SU-DHL-6 (cell line): Measurements from ENCODE around the gene LPGAT1.
"Not testable (repeated sequence)": the region's sequence is repeated elsewhere in the genome, so short reads cannot be mapped to it uniquely, and the experiment has no call there.

ENCODE experiments used
- H2AFZ ChIP-seq: fragments of 200-600 bp; sonication (generic); 2 replicates; pipeline ENCODE4 v1.6.1; 2014; ENCODE audit warnings: low read depth, mild to moderate bottlenecking, moderate library complexity, mixed read lengths, antibody characterized with exemption, low read length; ENCODE audit not compliant: severe bottlenecking
- H3F3A ChIP-seq: fragments of 200-600 bp; shearing (Covaris generic); 2 replicates; pipeline ENCODE4 v1.6.0; 2016; ENCODE audit warnings: antibody characterized with exemption, mild to moderate bottlenecking; ENCODE audit not compliant: insufficient read depth
- H3K27ac ChIP-seq: fragments of 200-600 bp; sonication (generic); 2 replicates; pipeline ENCODE4 v1.5.1; 2016; ENCODE audit warnings: low read depth, mild to moderate bottlenecking, low read length, moderate library complexity, mixed read lengths
- H3K27me3 ChIP-seq: fragments of 200-600 bp; sonication (generic), shearing (Covaris generic); 2 replicates; pipeline ENCODE4 v1.6.0; 2014; ENCODE audit warnings: mild to moderate bottlenecking, low read length
- H3K36me3 ChIP-seq: fragments of 200-600 bp; sonication (generic); 2 replicates; pipeline ENCODE4 v1.6.1; 2014; ENCODE audit warnings: mild to moderate bottlenecking, low read length, mixed read lengths
- H3K4me2 ChIP-seq: fragments of 300-600, 200-600 bp; shearing (Covaris generic), sonication (generic); 2 replicates; pipeline ENCODE4 v1.6.0; 2014; ENCODE audit warnings: low read length, low read depth, mild to moderate bottlenecking; ENCODE audit not compliant: poor library complexity, severe bottlenecking
- H3K4me3 ChIP-seq: fragments of 200-600 bp; sonication (generic); 2 replicates; pipeline ENCODE4 v1.5.1; 2014; ENCODE audit warnings: antibody characterized with exemption, low read length, mild to moderate bottlenecking, mixed read lengths; ENCODE audit not compliant: insufficient read depth, poor library complexity, severe bottlenecking
- H3K79me2 ChIP-seq: fragments of 200-600 bp; sonication (generic); 2 replicates; pipeline ENCODE4 v1.6.1; 2014; ENCODE audit warnings: mild to moderate bottlenecking, low read length, moderate library complexity; ENCODE audit not compliant: insufficient read depth
- H3K9ac ChIP-seq: fragments of 200-600 bp; sonication (generic); 2 replicates; pipeline ENCODE4 v1.7.0; 2014; ENCODE audit warnings: mild to moderate bottlenecking, low read length
- H3K9me2 ChIP-seq: fragments of 200-600 bp; sonication (generic); replicated peaks from 2 replicates; pipeline ENCODE4 v1.6.1; 2014; ENCODE audit warnings: low read length; ENCODE audit not compliant: insufficient read depth
- H3K9me3 ChIP-seq: fragments of 200-600 bp; sonication (generic); 2 replicates; pipeline ENCODE4 v1.6.1; 2014; ENCODE audit warnings: low read length, mixed read lengths; ENCODE audit not compliant: insufficient read depth
- H4K20me1 ChIP-seq: fragments of 200-600 bp; sonication (generic); 2 replicates; pipeline ENCODE4 v1.6.1; 2014; ENCODE audit warnings: low read depth, mild to moderate bottlenecking, antibody characterized with exemption, low read length, moderate library complexity, mixed read lengths
- EZH2phosphoT487 ChIP-seq: fragments of 200-600 bp; sonication (generic), shearing (Covaris generic); conservative IDR thresholded peaks from 2 replicates; pipeline ENCODE4 v1.6.1; 2018; ENCODE audit warnings: mild to moderate bottlenecking, antibody characterized with exemption, low read length, moderate library complexity, mixed read lengths
- TF ChIP-seq, protein P1 (sequence below): fragments of 200-600 bp; sonication (generic); IDR thresholded peaks from one replicate; pipeline ENCODE4 v1.5.1; 2017; ENCODE audit warnings: antibody characterized with exemption, mild to moderate bottlenecking, low read length, moderate library complexity; ENCODE audit not compliant: insufficient read depth, poor library complexity, severe bottlenecking

The LPGAT1 gene

DNA sequence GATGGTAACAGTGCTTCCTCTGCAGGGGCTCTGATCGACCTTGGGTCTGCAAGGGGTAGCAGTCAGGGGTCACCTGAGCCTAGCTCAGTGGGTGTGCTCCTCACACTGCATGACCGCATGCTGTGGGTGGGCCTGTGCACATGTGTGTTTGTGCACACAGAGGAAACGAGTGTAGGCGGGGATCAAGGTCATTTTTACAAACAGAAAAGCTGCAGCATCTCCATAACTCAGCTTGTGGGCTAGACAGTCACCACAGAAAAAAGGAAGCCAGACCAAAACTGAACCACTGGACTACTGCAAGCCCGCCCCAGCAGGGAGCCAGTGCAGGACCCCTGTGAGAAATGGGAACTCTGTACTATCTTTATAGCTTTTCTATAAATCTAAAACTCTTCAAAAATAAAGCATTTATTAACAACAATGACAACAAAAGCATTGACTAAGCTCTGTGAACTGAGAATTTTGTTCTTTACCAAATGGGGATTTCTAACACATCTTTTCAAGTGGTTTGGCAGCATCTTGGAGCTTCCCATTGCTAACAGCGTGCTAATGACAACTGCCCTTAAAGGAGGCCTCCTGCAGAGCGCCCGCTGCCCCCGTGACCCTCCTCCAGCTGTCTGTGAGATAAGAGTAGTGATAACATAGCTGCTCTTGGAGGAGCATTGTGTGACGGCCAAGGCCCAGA lies 135.3 kb downstream of the LPGAT1 start:
- Histone ChIP-seq H3K36me3 (no peaks in the 10 kb centered on the region), H3K27ac (peak overlapping the region; percentile 33; the same call in 1 of the 2 replicates), H3K9me2 (no peaks in the 10 kb centered on the region), H3K27me3 (no peaks in the 10 kb centered on the region), H4K20me1 (no peaks in the 10 kb centered on the region), H3K9ac (no peak overlapping the region), H3K4me2 (no peak overlapping the region), H3K9me3 (no peaks in the 10 kb centered on the region), H2AFZ (no peak overlapping the region), H3F3A (0 out of 2 replicates have a peak, but pooled peaks cover 9% of the 10 kb centered on the region), H3K79me2 (no peaks in the 10 kb centered on the region), H3K4me3 (no peak overlapping the region)
- no peak for TF ChIP-seq EZH2phosphoT487
- TF ChIP-seq, protein P1, sequence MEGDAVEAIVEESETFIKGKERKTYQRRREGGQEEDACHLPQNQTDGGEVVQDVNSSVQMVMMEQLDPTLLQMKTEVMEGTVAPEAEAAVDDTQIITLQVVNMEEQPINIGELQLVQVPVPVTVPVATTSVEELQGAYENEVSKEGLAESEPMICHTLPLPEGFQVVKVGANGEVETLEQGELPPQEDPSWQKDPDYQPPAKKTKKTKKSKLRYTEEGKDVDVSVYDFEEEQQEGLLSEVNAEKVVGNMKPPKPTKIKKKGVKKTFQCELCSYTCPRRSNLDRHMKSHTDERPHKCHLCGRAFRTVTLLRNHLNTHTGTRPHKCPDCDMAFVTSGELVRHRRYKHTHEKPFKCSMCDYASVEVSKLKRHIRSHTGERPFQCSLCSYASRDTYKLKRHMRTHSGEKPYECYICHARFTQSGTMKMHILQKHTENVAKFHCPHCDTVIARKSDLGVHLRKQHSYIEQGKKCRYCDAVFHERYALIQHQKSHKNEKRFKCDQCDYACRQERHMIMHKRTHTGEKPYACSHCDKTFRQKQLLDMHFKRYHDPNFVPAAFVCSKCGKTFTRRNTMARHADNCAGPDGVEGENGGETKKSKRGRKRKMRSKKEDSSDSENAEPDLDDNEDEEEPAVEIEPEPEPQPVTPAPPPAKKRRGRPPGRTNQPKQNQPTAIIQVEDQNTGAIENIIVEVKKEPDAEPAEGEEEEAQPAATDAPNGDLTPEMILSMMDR = no peak

DNA sequence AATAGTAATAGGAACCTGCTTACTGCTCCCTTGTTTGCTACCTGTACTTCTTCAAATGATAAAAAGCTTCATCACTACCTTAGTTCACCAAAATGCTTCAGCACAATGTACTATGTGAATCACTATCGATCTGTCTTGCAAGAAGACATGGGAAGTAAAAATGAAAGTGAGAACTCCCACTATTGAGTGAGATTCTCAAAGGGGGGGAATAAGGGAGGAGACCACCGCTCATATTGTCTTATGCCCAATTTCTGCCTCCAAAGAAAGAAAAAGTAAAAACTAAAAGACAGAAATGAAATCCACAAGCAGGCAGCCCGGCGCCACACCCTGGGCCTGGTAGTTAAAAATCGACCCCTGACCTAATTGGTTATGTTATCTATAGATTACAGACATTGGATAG lies 136.7 kb downstream of the LPGAT1 start:
- H3K36me3 ChIP-seq, H3K4me3 ChIP-seq, H3K9ac ChIP-seq, H3K4me2 ChIP-seq, H3K27ac ChIP-seq, H2AFZ ChIP-seq, H4K20me1 ChIP-seq, H3K9me3 ChIP-seq, H3K9me2 ChIP-seq, H3K27me3 ChIP-seq, H3F3A ChIP-seq, H3K79me2 ChIP-seq: not testable (repeated sequence)
